NCI-H446 treated with DMSO at 0.1 percent for 48 hours (cell line): ENCODE results near the gene ITPRID2.

Source experiments
- DNase-seq: peaks from one replicate; lab custom pipeline; 2025; lab: John Stamatoyannopoulos, UW

The ITPRID2 gene

GRCh38 chr2:181882246-181883020, 9.1 kb upstream of the ITPRID2 start:
- DNase-seq, result no peak

DNA sequence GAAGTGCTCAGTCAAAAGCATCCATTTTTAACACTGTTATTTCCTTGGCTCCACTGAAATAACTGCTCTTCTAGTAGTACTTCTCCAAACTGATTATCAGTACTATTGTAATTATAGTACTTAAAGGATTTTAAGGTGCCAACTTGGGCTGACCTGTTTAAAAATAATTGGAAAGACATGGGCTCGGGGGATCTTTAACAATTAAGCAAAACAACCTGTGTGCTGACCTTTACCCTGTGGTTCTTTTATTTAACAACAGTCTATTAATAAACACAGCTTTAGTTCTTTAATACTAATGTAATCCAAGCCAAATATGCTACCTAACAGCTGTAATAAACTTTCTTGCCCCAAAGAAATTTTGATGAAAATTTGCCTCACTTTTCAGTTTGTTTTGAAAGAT, 6.9 kb upstream of the ITPRID2 start:
- no peak for DNase-seq

DNA sequence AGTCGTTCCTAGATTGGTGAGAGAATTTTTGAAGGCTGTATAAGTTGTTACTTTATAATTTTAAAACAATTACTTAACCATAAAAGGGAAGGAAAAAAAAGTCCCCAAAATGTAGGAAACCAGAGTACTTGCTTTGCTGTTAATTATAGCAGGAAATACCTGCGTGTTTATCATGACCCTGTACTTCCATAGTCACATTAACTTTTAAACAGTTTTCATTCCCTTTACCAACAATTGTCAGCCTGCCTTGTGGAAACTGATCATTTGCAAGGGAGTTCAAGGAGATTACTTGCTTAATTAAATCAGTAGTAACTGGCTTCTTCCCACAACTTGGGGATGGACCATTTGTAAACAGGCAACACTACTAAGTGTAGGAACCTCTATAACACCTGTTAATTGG, 6.4 kb upstream of the ITPRID2 start:
- no peak for DNase-seq

DNA sequence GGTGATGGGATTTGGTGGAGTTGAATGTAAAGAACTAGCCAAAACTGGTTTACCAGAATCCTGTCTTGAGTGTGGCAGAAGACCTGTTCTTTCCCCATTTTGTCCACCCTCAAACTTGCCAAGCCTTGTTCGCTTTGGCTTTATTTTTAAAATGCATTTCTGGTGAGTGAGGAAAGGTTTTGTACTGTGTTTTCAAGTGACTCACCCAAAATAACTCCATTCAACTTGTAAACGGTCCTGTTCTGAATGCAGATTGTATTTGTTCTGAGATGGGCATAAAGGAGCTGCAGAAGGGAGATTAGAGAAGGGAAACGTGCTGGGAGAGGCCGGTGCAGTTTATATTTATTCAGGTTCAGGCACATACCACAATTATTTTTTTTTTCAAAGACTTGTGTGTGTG, 5.3 kb upstream of the ITPRID2 start:
- no peak for DNase-seq

DNA sequence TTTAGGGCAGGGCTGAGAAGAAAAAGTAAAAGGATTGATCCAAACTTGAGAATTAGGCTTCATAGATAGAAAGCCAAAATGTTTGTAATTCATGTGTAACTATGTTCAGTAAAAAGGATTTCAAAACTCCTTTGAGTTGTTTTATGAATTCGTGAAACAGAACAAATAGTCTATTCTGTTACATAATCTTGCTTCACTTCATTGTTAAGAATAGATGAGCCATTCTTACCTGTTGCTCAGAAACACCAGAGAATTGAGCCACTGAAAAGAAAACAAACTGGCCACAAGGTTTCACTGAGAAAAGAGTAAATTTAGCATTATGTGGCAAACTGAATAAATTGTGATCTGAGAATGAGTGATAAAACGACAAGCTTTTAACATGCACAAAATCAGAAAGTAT, 4.5 kb upstream of the ITPRID2 start:
- DNase-seq, result no peak

- DNase-seq, result no peak
Observed at GRCh38 chr2:181889776-181890175, 1.8 kb upstream of the ITPRID2 start.

DNA sequence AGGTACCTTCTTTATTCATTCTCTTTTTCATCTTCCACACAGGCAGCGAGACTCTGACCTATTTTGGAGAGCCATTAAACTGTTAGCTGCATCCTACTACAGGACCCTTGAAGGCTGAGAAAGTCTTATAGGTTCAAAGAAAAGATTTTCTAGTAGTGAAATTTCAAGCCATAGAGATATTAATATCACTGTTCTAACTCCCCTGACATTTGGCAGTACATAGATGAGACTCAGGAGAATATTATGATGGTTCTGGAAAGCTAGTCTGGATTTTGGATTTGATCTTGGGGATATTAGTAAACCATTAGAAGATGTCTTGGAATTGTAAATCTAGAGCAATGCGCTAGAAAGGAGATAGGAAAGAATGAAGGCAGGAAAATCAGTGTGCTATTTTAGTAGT, 1.3 kb upstream of the ITPRID2 start:
- no peak for DNase-seq

GRCh38 chr2:181891966-181892798, 652 bp downstream of the ITPRID2 start:
- DNase-seq, result peak; percentile 37

GRCh38 chr2:181892799-181893435, 1.4 kb downstream of the ITPRID2 start:
- DNase-seq, result no peak

GRCh38 chr2:181894381-181894780, 2.9 kb downstream of the ITPRID2 start:
- no peak for DNase-seq

GRCh38 chr2:181895818-181896217, 4.3 kb downstream of the ITPRID2 start:
- no peak for DNase-seq

GRCh38 chr2:181896286-181896685, 4.8 kb downstream of the ITPRID2 start:
- DNase-seq, result no peak

- DNase-seq, result no peak
Observed at GRCh38 chr2:181900007-181900651, 8.6 kb downstream of the ITPRID2 start.

- DNase-seq, result no peak
Observed at GRCh38 chr2:181902625-181903024, 11.1 kb downstream of the ITPRID2 start.

DNA sequence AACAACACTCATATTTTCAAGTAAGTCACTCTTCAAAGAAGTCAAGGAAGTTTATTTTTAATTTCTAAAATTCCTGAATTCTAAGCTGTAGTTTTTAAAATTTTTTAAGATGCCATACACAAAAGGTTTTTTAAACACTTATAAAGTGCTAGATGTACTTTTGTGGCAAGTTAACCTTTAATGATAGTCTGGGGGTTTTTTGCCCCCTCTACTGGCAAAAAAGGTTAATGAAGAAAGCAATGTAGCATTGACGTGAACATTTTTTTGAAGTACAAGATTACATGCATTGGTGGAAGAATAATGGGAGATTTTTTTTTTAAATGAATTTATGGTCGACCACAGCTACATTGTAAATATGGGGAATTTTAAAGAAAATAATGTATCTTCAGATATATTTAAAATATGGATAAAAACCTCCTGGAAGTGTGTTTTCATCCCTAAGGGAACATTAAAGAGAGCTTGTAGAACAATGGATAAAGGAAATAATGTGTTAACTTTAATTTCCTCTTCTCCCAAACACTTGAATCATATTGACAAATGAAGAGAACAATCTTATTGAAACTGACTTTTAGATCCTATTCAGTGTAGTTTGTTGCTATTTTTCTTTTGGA, 12.6 kb downstream of the ITPRID2 start:
- peak; percentile 10 for DNase-seq

GRCh38 chr2:181907057-181907456, 15.5 kb downstream of the ITPRID2 start:
- no peak for DNase-seq

- no peak for DNase-seq
Observed at GRCh38 chr2:181907635-181908034, 16.1 kb downstream of the ITPRID2 start.

- no peak for DNase-seq
Observed at GRCh38 chr2:181910028-181910831, 18.7 kb downstream of the ITPRID2 start.

GRCh38 chr2:181911830-181912229, 20.3 kb downstream of the ITPRID2 start:
- no peak for DNase-seq

- no peak for DNase-seq
Observed at GRCh38 chr2:181915102-181915501, 23.6 kb downstream of the ITPRID2 start.
